HEK293T (cell line): ENCODE results near the gene TCN2.
"Not testable (repeated sequence)": the region's sequence is repeated elsewhere in the genome, so short reads cannot be mapped to it uniquely, and the experiment has no call there.

ENCODE experiments used
- CTCF ChIA-PET: fragments of 350-600 bp; formaldehyde crosslinking; extraction: SDS; loops from one replicate; lab custom pipeline; 2021; ENCODE audit warnings: antibody characterized with exemption, inconsistent platforms; lab: Yijun Ruan, JAX
- POLR2A ChIA-PET: fragments of 350-600 bp; formaldehyde crosslinking; extraction: SDS; loops from one replicate; lab custom pipeline; 2020; ENCODE audit warnings: antibody characterized with exemption, inconsistent platforms; lab: Yijun Ruan, JAX
- DNase-seq: peaks from one replicate; pipeline ENCODE4 v3.0.0; 2012; ENCODE audit warnings: mixed read lengths; ENCODE audit errors: extremely low spot score
- ARNT ChIP-seq: fragments of 450-650 bp; IDR thresholded peaks from 2 replicates; pipeline ENCODE4 v1.6.1; 2017; ENCODE audit warnings: mild to moderate bottlenecking
- BHLHE40 ChIP-seq: fragments of 450-650 bp; IDR thresholded peaks from 2 replicates; pipeline ENCODE4 v1.6.1; 2016; ENCODE audit warnings: mild to moderate bottlenecking, moderate library complexity, borderline replicate concordance
- CTBP1 ChIP-seq: fragments of 450-650 bp; IDR thresholded peaks from 2 replicates; pipeline ENCODE4 v1.6.1; 2016; ENCODE audit warnings: borderline replicate concordance
- ELF4 ChIP-seq: fragments of 450-650 bp; IDR thresholded peaks from 2 replicates; pipeline ENCODE4 v1.6.1; 2017; ENCODE audit warnings: antibody characterized with exemption
- FOXA1 ChIP-seq: fragments of 450-650 bp; IDR thresholded peaks from 2 replicates; pipeline ENCODE4 v1.6.1; 2016; ENCODE audit warnings: mild to moderate bottlenecking
- FOXK2 ChIP-seq: fragments of 450-650 bp; IDR thresholded peaks from 2 replicates; pipeline ENCODE4 v1.6.1; 2016; ENCODE audit warnings: mild to moderate bottlenecking
- FOXM1 ChIP-seq: fragments of 450-650 bp; IDR thresholded peaks from 2 replicates; pipeline ENCODE4 v1.6.1; 2017; ENCODE audit warnings: mild to moderate bottlenecking, borderline replicate concordance
- HDGF ChIP-seq: fragments of 450-650 bp; IDR thresholded peaks from 2 replicates; pipeline ENCODE4 v1.6.1; 2017; ENCODE audit warnings: antibody characterized with exemption, borderline replicate concordance
- L3MBTL2 ChIP-seq: fragments of 450-650 bp; conservative IDR thresholded peaks from 2 replicates; pipeline ENCODE4 v1.6.1; 2016; ENCODE audit warnings: mild to moderate bottlenecking
- LEF1 ChIP-seq: fragments of 450-650 bp; IDR thresholded peaks from 2 replicates; pipeline ENCODE4 v1.6.1; 2017; ENCODE audit warnings: mild to moderate bottlenecking, borderline replicate concordance
- NFRKB ChIP-seq: fragments of 450-650 bp; IDR thresholded peaks from 2 replicates; pipeline ENCODE4 v1.6.1; 2016; ENCODE audit warnings: mild to moderate bottlenecking, moderate library complexity
- PKNOX1 ChIP-seq: fragments of 450-650 bp; IDR thresholded peaks from 2 replicates; pipeline ENCODE4 v1.6.1; 2016
- SP1 ChIP-seq: fragments of 450-650 bp; IDR thresholded peaks from 2 replicates; pipeline ENCODE4 v1.6.1; 2017
- SUZ12 ChIP-seq: fragments of 450-650 bp; IDR thresholded peaks from 2 replicates; pipeline ENCODE4 v1.6.1; 2016; ENCODE audit warnings: mild to moderate bottlenecking
- TARDBP ChIP-seq: fragments of 450-650 bp; IDR thresholded peaks from 2 replicates; pipeline ENCODE4 v1.6.1; 2016
- ZNF384 ChIP-seq: fragments of 450-650 bp; IDR thresholded peaks from 2 replicates; pipeline ENCODE4 v1.6.1; 2016

TCN2 gene

GRCh38 chr22:30606455-30607299 lies at the start of gene TCN2:
TSS of gene TCN2 (plus strand) at chr22:30607174. CDS start at chr22:30607332, 158 bp downstream.
- POLR2A ChIA-PET = interaction anchor here (0.5 to 1.4 kb wide), 7 partner anchors 13 to 553 kb away, joined by 3 to 4 read pairs (median 3); partner anchors contain the start of gene SLC35E4
- TF ChIP-seq ELF4 (no peak), L3MBTL2 (0 out of 2 replicates have a peak, but pooled peaks have one; percentile 25)
- CTCF ChIA-PET = interaction anchor here (0.7 to 1.4 kb wide), 8 partner anchors 12 to 161 kb away, joined by 3 to 5 read pairs (median 4); no protein-coding TSS in a partner anchor
- peak; percentile 46 for DNase-seq

GRCh38 chr22:30557243-30557642 lies 49.7 kb upstream of the TCN2 start:
- POLR2A ChIA-PET = no interaction called here
- CTCF ChIA-PET = interaction anchor here (1.0 kb wide), 1 partner anchor 655 kb away, joined by 3 read pairs; no protein-coding TSS in a partner anchor
- DNase-seq = no peak
- TF ChIP-seq L3MBTL2 = no peak
- TF ChIP-seq ZNF384 = no peak
- TF ChIP-seq ELF4 = no peak
- no peak for TF ChIP-seq FOXM1
- TF ChIP-seq TARDBP = no peak
- no peak for TF ChIP-seq FOXK2
- TF ChIP-seq SUZ12 = no peak
- no peak for TF ChIP-seq NFRKB
- TF ChIP-seq PKNOX1 = no peak
- TF ChIP-seq HDGF = no peak
- TF ChIP-seq FOXA1 = no peak
- no peak for TF ChIP-seq ARNT
- TF ChIP-seq SP1 = no peak

- CTCF ChIA-PET = no interaction called here
- no peak for DNase-seq
- TF ChIP-seq FOXA1 (no peak), SUZ12 (no peak), ELF4 (no peak), SP1 (no peak)
- POLR2A ChIA-PET = no interaction called here
Observed at GRCh38 chr22:30559889-30560288, 47.1 kb upstream of the TCN2 start.

GRCh38 chr22:30560643-30561202 lies 46.3 kb upstream of the TCN2 start:
- peak; percentile 81 for TF ChIP-seq PKNOX1
- CTCF ChIA-PET, POLR2A ChIA-PET: not testable (repeated sequence)
- peak; percentile 55 for DNase-seq

- CTCF ChIA-PET = interaction anchor here (0.5 kb wide), 1 partner anchor 1121 kb away, joined by 4 read pairs; no protein-coding TSS in a partner anchor
- TF ChIP-seq CTBP1 (no peak), SUZ12 (no peak), HDGF (no peak), L3MBTL2 (no peak), LEF1 (no peak), ARNT (no peak), FOXA1 (no peak), PKNOX1 (no peak), ZNF384 (no peak)
- DNase-seq = no peak
- POLR2A ChIA-PET = no interaction called here
Observed at GRCh38 chr22:30561402-30562189, 45.4 kb upstream of the TCN2 start.

GRCh38 chr22:30562366-30562765 lies 44.6 kb upstream of the TCN2 start:
- DNase-seq = no peak
- POLR2A ChIA-PET = no interaction called here
- CTCF ChIA-PET = no interaction called here
- no peak for TF ChIP-seq CTBP1
- TF ChIP-seq ZNF384 = no peak
- no peak for TF ChIP-seq BHLHE40
- TF ChIP-seq FOXM1 = no peak
- no peak for TF ChIP-seq TARDBP
- TF ChIP-seq SUZ12 = no peak
- no peak for TF ChIP-seq ELF4
- TF ChIP-seq NFRKB = no peak
- TF ChIP-seq SP1 = no peak
- no peak for TF ChIP-seq HDGF
- TF ChIP-seq FOXA1 = no peak
- TF ChIP-seq ARNT = no peak
- no peak for TF ChIP-seq FOXK2
